Dermis blood vessel endothelial cell (primary cell): ENCODE data around the gene EML5. TPM values are rescaled to one million over a fixed set of nuclear protein-coding genes. Genes with fewer than 3 reads are reported as not detected.
"Not testable (repeated sequence)": the region's sequence is repeated elsewhere in the genome, so short reads cannot be mapped to it uniquely, and the experiment has no call there.

Experiments
- DNase-seq: peaks from one replicate; pipeline ENCODE4 v3.0.0; 2010
- total RNA-seq: library from RNA; depleted of rRNA; stranded (reverse); fragments of >200 nt; gene quantifications from 2 replicates; pipeline ENCODE4 v1.2.3, GENCODE V29; 2014

Gene EML5
- under 0.01 and 0.19 TPM in 2 replicates for total RNA-seq

DNA sequence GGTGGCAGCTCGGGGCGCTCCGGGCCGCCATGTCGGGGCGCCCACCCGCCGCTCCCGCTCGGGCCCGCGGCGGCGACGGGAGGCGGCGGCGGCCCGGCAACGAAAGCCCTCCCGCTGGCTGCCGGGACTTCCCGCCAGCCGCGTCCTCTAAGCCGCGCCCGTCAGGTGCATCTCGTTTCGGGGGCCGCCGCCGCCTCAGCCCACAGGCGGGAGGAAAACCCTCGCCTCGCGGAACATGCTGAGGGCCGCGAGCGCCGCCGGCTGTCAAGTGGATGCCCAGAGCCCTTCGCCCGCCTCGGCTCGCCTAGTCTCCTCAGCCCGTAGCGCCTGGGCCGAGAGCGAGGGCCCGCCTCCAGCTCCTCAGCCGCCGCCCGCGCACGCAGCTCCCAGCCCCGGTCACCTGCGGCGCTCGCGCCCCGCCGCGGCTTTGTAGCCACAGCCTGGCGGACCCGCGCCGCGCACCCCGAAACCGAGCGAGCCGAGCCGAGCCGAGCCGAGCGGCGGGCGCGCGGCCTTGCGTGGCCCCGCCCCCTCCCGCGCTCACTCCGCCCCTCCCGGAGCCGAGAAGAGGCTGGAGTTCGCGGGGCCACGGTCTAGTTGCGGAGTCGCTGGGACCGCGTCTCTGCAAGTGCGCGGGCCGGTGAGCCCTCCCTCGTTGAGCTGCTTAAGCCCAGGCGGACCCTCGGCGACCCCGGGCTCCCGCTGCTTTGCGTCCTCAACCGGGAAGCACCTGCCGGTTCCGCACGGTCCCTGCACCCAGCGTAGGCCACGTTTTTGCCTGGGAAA is at the start of gene EML5:
EML5 (minus strand) TSS at position 481 of the 786 bp plus-strand sequence; CDS start at position 31, 450 bp downstream.
- DNase-seq, result peak; percentile 74

- no peak for DNase-seq
These were observed 49.7 kb upstream of the EML5 start for GRCh38 chr14:88842414-88842813.

DNA sequence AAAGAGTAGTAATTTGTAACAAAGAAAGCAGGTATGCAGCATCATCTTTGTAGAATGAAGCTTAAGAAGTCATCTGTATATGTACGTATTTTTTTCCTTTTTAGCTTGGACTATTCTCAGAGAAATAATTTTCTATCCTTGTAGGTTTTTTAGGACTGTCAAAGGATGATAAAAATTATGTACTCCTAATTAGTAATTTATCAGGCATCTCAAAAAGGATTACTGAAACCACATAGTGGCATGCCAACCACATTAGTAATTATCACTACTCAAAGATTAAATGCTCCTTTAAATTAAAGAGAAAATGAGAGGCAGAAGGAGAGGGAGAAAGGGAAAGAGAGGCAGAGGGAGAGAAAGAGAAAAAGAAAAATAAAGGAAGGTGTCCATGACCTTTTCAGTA is 49.0 kb upstream of the EML5 start:
- DNase-seq, result no peak

DNA sequence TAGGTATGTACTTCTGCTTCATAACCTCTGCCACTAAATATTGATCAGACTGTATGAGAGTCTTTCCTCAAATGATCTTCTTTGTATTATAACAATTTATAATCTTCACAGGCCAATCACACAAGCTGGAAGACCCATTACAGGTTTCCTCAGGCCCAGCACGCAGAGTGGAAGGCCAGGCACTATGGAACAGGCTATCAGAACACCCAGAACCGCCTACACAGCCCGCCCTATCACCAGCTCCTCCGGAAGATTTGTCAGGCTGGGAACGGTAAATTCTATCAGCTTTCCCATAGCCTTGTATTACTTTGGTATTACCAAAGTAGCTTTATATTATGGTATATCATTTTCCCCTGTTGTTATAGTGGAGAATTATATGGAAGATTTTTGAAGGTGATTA is 48.2 kb upstream of the EML5 start:
- no peak for DNase-seq

GRCh38 chr14:88838015-88838414 is 45.3 kb upstream of the EML5 start:
- no peak for DNase-seq

DNA sequence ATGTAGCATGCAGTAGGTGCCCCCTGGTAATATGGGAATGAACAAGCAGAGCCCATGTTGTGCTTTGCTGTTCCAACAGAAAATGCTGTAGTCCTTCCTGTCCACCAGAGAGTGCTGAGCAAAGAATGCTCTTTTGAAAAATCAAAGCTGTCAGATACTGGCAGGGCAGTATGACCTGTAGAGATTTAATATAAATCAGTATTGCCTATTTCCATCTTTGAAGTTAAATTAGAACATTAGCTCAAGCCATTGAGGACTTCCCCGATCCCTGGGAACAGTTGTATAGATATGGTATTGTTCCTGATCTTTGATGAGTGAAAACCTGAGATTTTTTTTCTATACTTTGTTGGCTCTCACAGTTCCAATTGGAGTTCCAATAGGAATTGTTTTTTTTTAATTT is 44.7 kb upstream of the EML5 start:
- no peak for DNase-seq

DNA sequence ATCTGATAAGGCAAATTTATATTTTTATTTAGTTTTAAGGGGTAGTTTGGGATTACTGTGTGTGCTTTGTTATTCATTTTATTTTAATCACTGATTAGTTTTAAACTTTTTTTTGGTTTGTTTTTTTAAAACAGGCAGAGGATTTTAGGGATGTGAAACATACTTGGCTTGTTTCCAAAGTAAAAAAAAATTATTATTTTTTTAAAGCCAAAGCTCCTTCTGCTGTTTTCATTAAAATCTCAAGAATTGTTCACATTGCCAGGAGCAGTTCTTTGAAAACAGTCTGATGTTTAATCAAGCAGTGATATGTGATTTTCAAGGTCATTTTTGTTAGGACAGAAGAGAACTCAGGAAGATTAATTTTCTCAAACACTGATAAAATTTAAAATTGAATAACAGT is 42.9 kb upstream of the EML5 start:
- no peak for DNase-seq

DNA sequence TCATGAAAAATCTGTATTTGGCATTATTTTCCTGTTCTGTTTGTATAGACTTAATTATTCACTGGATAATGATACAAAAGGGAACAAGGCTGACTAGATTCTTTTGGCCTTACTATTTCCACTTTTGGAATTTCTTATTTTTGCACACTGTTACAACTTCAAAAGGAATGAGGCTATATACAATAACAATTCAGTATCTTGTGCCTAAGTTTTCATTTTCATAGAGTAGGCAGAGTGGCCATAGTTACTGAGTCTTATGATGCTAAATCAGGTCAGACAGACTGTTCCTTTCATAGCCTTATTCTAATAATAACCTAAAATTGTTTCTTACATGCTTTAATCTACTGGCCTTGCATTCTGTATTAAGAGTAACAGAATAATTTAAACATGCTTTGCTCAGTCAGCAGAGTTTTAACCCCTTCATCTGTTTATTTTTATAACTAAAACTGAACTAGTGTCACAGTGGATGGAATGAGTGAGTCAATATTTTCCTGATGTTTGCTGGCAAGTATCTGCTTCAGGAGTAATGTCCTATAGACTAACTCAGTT is 42.2 kb upstream of the EML5 start:
- DNase-seq, result peak; percentile 32

DNA sequence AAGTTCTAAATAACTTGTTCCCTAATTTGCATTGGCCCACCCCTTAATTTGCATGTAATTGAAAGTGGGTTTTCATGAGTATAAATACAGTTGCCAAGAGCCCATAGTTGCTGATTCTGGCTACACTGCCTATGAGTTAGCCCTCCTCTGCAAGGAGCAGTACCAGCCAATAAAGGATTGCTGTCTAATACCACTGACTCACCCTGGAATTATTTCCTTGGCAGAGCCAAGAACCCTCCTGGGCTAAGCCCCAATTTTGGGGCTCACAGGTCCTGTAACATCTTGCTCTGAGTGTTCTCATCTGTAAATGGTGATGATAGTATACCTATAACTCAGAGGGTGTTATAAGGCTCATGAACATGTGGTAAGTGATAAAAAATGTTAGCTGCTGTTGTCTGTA is 38.5 kb upstream of the EML5 start:
- DNase-seq, result peak; percentile 11

- DNase-seq, result no peak
These were observed 37.0 kb upstream of the EML5 start for GRCh38 chr14:88829685-88830302.

GRCh38 chr14:88829188-88829587 is 36.4 kb upstream of the EML5 start:
- DNase-seq, result no peak

- DNase-seq, result no peak
These were observed 32.8 kb upstream of the EML5 start for GRCh38 chr14:88825503-88825902.

DNA sequence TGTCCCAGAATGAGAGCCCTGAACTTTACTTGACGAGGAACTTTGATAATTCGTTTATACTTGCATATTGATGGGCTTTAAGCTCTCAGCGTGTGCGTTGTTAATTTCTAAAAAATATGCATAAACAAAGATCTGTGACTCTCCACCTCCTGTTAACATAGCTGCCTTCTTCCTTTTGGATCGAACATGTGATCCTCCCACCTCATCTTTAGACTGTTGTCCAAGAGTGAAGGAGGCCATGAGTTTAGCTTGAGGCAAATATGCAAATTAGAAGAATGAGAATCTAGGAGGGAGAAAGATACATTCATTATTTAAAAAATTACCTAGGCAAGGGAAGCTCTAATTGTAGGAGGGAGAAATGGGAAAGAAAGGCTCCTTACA is 32.3 kb upstream of the EML5 start:
- DNase-seq, result peak; percentile 23

DNA sequence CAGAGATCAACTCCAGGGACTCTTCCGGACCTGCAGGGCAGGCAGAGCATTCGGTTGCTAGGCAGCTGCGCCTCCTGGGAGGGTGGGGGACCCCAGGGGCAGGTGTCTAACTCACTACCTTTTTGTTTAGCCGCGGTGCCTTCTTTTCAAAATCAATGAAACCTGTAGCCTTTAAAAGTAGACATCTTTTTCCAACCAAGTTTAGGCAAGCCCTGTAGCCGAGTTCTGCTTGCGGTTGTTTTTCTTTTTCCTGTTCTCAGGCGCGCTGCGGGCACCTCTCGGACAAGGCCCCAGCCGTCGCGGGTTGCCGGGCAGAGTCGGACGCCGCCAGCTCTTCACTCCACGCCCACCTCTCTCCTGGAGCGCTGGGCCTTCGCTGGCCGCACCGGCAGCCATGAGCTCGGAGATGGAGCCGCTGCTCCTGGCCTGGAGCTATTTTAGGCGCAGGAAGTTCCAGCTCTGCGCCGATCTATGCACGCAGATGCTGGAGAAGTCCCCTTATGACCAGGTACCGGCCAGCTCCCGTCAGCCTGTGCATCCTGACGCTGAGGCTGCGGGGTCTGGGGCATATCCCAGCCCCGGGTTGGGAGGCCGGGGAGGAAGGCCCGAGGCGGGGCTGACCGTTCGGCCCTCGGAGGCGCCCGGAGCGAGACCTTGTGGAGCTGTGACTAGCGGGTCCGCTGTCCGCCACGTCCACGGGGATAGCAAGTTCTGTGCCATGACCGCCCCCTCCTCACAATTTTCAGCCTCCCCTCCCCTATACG is 31.7 kb upstream of the EML5 start, which contains the start of gene TTC8:
TTC8 (plus strand) TSS at position 338 of the 764 bp plus-strand sequence; CDS start at position 395, 57 bp downstream.
- DNase-seq, result peak; percentile 94

DNA sequence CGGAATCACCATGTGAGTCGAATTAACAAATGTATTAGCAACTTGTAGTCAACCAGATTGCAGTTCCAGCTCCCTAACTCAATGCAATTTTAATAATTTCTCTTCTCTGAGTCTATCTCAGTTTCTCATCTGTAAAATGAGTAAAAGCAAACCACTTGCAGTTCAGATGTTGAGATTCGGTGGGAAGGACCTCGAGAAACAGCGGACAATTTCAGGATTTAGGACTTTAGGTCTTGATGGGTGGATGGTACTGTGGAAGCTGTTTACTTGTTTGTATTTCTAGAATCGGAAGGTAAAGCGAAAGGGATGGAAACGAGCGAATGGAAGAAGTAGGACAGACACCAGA is 31.2 kb upstream of the EML5 start:
- no peak for DNase-seq

DNA sequence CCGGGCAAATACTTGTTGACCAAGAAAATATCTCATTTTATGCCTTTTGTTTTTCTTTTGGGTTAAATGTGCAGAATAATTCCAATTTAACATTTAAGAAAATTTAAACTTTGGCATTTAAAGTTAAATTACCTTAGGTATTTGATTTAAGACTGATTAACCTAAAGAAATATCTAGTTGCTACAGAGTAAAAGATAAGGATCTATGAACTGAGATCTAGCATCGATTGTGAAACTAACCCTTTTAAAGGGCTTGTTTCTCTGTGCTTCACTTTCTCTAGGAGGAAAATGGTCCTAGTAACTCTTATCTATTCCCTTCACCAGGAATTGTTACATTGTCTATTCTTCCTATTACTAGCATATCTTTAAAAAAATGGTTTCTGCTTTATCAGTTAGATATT is 29.1 kb upstream of the EML5 start:
- no peak for DNase-seq

- DNase-seq, result no peak
These were observed 28.6 kb upstream of the EML5 start for GRCh38 chr14:88821378-88821777.

- not testable (repeated sequence) for DNase-seq
These were observed 26.9 kb upstream of the EML5 start for GRCh38 chr14:88819674-88820073.

- no peak for DNase-seq
These were observed 25.3 kb upstream of the EML5 start for GRCh38 chr14:88818018-88818417.

GRCh38 chr14:88815980-88816379 is 23.2 kb upstream of the EML5 start:
- no peak for DNase-seq

- no peak for DNase-seq
These were observed 15.6 kb upstream of the EML5 start for GRCh38 chr14:88808359-88808758.

GRCh38 chr14:88804477-88804876 is 11.7 kb upstream of the EML5 start:
- DNase-seq, result no peak

DNA sequence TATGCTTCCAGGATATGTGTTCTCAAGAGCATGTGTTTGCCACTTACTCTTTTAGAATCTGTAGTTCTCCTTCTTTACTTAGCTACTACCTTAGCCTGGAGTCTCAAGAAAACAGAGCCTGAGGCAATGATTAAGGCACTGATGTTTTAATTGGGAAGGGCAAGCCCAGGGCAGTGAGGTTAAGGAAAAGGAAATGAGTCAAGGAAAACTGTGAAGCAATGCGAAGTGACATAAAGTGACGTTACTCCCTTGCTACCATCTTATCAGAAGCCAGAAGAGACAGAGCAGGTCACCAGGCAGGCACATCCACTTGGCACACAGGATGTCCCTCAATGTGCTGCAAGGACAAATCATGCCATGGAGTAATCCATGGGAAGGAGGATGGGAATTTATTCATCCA is 11.3 kb upstream of the EML5 start:
- peak; percentile 15 for DNase-seq
